ENCODE results near the gene IL27RA. TPM values are rescaled to one million over a fixed set of nuclear protein-coding genes. Genes with fewer than 3 reads are reported as not detected.

IL27RA gene
- total RNA-seq, 4 donors from 2014 or later, result 0.37 to 2.1 (median 1.5) TPM

GRCh38 chr19:14096272-14096992 lies 64.9 kb downstream of the IL27RA start:
- intact Hi-C loops (cut with DNase I; ENCODE audit: low total_unique reads) (no loop called here), in situ Hi-C loops (cut with MboI; ENCODE audit: low pct_ligation_motif_present in 1 of 4, low pct_unique_long_range_greater_than_20kb in 1 of 4, low sequenced_read_pairs in 3 of 4) (no loop called here)
- TF ChIP-seq POLR2A (IDR thresholded peaks at IDR 0.05), result no peak
- no peak for TF ChIP-seq POLR2AphosphoS5 (IDR thresholded peaks at IDR 0.05)
- TF ChIP-seq EP300 (IDR thresholded peaks at IDR 0.05; ENCODE audit: low read depth), result no peak
- no peak for TF ChIP-seq CTCF (IDR thresholded peaks at IDR 0.05)
- Histone ChIP-seq H3K27me3 (no peaks in the 10 kb centered on the region), H3K4me1 (peaks cover 0 to 10% (median 8%) of the 10 kb centered on the region in 4 donors), H3K27ac (no peak overlapping the region), H3K4me3 (no peak overlapping the region), H3K36me3 (peaks cover 0 to 20% (median 6%) of the 10 kb centered on the region in 4 donors), H3K9me3 (no peaks in the 10 kb centered on the region)
- WGBS, 2 donors (ENCODE audit: low coverage in 1 of 2), result 94 to 100% methylated on average over 5 to 11 of the region's 11 CpGs
- no peak for DNase-seq

DNA sequence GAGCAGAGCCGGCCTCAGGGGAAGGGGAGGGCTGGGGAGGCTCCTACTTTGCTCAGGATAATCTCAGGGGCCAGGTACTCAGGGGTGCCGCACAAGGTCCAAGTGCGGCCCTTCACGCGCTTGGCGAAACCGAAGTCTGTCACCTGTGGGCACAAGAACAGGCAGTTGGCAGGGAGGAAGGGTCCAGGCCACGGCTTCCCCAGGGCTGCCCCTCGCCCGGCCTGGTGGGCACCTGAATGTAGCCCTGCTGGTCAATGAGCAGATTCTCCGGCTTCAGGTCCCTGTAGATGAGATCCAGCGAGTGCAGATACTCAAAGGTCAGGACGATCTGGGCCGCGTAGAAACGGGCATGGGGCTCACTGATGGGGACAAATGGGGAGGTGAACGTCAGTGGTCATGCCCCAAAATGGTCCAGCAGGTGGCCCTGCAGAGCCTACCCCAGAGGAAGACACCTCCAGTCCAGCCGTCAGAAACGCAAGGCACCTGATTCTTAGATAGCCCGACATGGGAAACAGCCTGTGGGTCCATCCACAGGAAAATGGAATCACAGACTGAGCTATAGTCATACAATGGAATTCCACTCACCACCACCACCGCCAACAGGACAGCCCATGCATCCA lies 66.1 kb downstream of the IL27RA start:
- WGBS, 2 donors (ENCODE audit: low coverage in 1 of 2), result 84% methylated on average over 21 of the region's 21 CpGs; no CpG with 5 or more reads in 1 of the 2 donors
- H3K36me3 ChIP-seq, result peaks cover 0 to 24% (median 10%) of the 10 kb centered on the region in 4 donors

GRCh38 chr19:14101003-14101545 lies 69.5 kb downstream of the IL27RA start:
- no peaks in the 10 kb centered on the region for H3K9me3 ChIP-seq
- intact Hi-C loops (cut with DNase I; ENCODE audit: low total_unique reads), result no loop called here
- TF ChIP-seq EP300 (IDR thresholded peaks at IDR 0.05; ENCODE audit: low read depth) (no peak), POLR2AphosphoS5 (IDR thresholded peaks at IDR 0.05) (no peak), POLR2A (IDR thresholded peaks at IDR 0.05) (no peak), CTCF (IDR thresholded peaks at IDR 0.05) (no peak)
- peaks cover 0 to 25% (median 10%) of the 10 kb centered on the region in 4 donors for H3K36me3 ChIP-seq
- WGBS, 2 donors (ENCODE audit: low coverage in 1 of 2), result 91% methylated on average over 6 of the region's 6 CpGs; no CpG with 5 or more reads in 1 of the 2 donors
- no peak overlapping the region for H3K4me3 ChIP-seq
- H3K27me3 ChIP-seq, result no peaks in the 10 kb centered on the region
- in situ Hi-C loops (cut with MboI; ENCODE audit: low pct_ligation_motif_present in 1 of 4, low pct_unique_long_range_greater_than_20kb in 1 of 4, low sequenced_read_pairs in 3 of 4), result no loop called here
- no peak for DNase-seq
- H3K4me1 ChIP-seq, result peaks cover 0 to 13% (median 0%) of the 10 kb centered on the region in 4 donors
- no peak overlapping the region for H3K27ac ChIP-seq

More for the DNA sequence above, 66.1 kb downstream of the IL27RA start:
- DNase-seq, result no peak
- Histone ChIP-seq H3K4me1 (no peaks in the 10 kb centered on the region), H3K9me3 (no peaks in the 10 kb centered on the region), H3K4me3 (no peak overlapping the region), H3K27ac (no peak overlapping the region), H3K27me3 (no peaks in the 10 kb centered on the region)
- in situ Hi-C loops (cut with MboI; ENCODE audit: low pct_ligation_motif_present in 1 of 4, low pct_unique_long_range_greater_than_20kb in 1 of 4, low sequenced_read_pairs in 3 of 4), result no loop called here
- intact Hi-C loops (cut with DNase I; ENCODE audit: low total_unique reads), result no loop called here
- TF ChIP-seq POLR2A (IDR thresholded peaks at IDR 0.05) (no peak), POLR2AphosphoS5 (IDR thresholded peaks at IDR 0.05) (no peak), EP300 (IDR thresholded peaks at IDR 0.05; ENCODE audit: low read depth) (no peak), CTCF (IDR thresholded peaks at IDR 0.05) (peak in 1 of 5 experiments; percentile 9)

DNA sequence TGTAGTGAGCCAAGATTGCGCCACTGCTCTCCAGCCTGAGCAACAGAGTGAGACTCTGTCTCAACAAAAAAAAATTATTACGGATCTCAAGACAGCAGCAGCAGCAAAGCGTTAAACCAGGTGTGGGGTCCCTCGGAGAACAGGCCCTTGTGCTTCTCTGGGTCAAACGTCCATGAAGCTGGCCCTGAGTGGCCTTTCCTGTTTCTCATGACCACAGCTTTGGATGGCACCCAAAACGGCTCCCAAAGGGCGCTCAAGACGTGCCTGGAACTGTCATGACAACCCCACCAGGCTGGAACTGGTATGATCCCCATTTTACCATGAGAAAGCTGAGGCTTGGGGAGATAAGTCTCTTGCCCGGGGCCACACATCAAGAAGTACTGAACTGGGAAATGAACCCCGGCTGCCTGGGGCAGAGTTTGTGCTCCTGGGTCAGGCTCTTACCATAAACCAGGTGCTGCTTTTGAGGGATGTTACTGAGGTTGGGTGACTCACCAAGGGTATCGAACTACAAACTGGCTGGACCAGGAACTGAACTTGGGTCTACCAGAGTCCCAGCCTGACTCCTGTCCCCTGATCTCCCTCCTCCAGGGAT lies 70.6 kb downstream of the IL27RA start:
- Histone ChIP-seq H3K4me3 (no peak overlapping the region), H3K9me3 (no peaks in the 10 kb centered on the region), H3K36me3 (peaks cover 0 to 25% (median 10%) of the 10 kb centered on the region in 4 donors), H3K27ac (no peak overlapping the region), H3K4me1 (peaks cover 0 to 15% (median 0%) of the 10 kb centered on the region in 4 donors), H3K27me3 (no peaks in the 10 kb centered on the region)
- WGBS, 2 donors (ENCODE audit: low coverage in 1 of 2), result 82 to 90% methylated on average over 2 to 11 of the region's 11 CpGs
- no peak for DNase-seq
- intact Hi-C loops (cut with DNase I; ENCODE audit: low total_unique reads) (no loop called here), in situ Hi-C loops (cut with MboI; ENCODE audit: low pct_ligation_motif_present in 1 of 4, low pct_unique_long_range_greater_than_20kb in 1 of 4, low sequenced_read_pairs in 3 of 4) (no loop called here)
- TF ChIP-seq POLR2A (IDR thresholded peaks at IDR 0.05) (no peak), EP300 (IDR thresholded peaks at IDR 0.05; ENCODE audit: low read depth) (no peak), CTCF (IDR thresholded peaks at IDR 0.05) (no peak), POLR2AphosphoS5 (IDR thresholded peaks at IDR 0.05) (no peak)
